HG03135 (cell line): ENCODE data around the gene FOLR3.
"Not testable (repeated sequence)": the region's sequence is repeated elsewhere in the genome, so short reads cannot be mapped to it uniquely, and the experiment has no call there.

Source experiments
- ATAC-seq: cut with Tn5 transposase; IDR thresholded peaks from one replicate; pipeline ENCODE4 v1.9.1; 2021; ENCODE audit warnings: mild to moderate bottlenecking, moderate library complexity; ENCODE audit not compliant: unreplicated experiment

FOLR3 gene

DNA sequence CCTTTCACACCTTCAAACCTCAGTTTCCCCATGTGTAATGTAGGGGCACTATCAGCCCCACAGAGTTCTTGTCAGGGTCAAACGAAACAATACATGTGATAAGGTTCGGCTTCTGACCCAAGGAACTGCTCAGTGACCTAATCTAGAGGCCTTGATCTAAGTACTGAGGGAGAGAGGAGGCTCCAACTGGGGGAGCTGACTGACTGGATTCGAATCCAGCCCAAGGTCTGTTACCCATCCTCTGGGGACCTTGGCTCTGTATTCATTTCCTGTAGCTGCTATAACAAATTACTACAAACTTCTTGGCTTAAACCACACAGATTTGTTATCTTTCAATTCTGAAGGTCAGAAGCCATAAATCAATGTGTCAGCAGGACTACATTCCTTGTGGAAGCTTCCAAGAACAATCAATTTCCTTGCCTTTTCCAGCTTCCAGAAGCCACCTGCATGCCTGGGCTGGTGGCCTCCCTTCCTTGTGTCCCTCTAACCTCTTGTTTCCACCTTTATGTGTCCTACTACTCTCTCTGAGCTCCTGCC is 12.3 kb upstream of the FOLR3 start:
- ATAC-seq, result no peak

DNA sequence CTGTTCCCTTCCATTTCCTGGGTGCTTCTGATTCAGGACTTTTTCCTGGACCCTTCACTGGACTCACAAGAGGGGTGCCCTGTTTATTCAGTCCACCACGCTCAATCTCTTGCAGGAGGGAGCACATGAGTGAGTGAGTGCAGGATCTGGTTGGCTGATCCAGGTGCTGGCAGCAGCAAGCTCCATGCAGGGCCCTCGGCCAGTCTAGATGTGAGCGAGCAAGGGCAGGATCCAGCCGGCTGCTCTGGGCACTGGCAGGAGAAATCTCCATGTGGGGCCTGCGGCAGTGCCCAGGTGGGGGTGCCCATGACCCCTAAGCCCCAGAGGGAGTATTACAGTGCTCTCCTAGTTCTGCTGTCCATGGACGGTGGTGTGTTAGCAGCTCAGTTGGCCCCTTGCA is 11.5 kb upstream of the FOLR3 start:
- no peak for ATAC-seq

DNA sequence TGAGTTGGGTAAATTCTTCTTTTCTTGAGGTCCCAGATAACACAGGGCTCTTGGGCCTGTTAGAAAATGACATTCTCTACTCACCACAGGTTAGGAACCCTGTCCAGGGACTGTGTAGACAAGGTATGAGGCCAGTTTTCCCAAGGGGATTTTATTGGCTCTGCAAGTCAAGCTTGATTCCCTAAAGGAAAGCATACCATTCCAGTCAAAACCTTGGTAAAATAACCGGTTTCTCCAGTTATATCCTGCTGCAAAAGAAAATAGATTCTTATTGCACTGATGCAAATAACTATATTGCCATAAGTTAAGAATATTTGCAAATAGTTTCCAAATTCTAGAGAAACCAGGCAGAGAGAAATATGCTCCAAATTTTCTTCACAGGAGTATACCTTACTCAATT is 9.6 kb upstream of the FOLR3 start:
- no peak for ATAC-seq

DNA sequence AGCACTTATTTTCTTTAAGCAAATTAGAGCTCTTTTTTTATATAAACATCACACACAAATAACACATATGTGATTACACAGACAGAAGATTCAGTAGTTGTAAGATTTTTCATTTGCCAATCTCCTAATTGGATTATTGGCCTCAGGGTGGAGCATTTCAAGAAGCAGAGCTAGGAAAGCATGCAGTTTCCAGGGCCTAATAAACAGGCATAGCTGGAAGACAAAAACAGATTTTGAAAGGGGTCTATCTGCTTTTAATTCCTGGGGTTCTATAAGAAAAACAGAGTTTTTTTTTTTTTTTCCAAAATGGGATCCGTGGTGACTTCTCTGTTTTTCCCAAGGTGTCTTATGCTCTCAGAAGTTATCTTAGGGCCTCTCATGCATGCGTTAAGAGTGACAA is 7.6 kb upstream of the FOLR3 start:
- no peak for ATAC-seq

DNA sequence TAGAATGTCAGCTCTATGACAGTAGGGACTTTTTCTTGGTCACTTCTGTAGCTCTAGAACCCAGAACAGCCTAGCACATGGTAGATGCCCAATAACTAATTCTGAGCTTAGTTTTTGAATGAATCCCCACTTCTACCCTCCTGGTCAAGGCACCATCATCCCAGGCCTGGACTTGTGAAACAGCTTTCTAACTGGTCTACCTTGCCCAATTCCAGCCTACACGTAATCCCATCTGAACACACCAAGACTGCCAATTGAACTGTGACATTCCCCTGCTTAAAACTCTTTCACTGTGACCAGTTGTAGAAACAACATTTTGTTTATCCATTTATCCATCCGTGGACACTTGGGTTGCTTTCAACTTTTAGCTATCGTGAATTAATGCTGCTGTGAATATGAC is 6.1 kb upstream of the FOLR3 start:
- ATAC-seq, result no peak

DNA sequence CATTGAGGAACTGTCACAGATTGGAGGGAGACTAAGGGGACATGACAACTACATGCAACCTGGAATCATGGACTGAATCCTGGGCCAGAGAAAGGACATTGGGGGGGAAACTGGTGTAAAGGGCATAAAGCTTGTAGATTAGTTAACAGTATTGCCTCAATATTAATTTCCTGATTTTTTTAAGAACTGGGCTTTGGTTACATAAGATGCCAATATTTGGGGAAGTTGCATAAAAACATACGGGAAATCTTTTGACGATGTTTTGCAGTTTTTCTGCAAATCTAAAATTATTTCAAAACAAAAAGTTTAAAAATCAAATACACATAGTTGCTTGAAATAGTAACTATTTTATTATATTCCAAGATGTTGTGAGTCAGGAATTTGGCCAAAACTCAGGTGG is 2.9 kb upstream of the FOLR3 start:
- ATAC-seq, result no peak

DNA sequence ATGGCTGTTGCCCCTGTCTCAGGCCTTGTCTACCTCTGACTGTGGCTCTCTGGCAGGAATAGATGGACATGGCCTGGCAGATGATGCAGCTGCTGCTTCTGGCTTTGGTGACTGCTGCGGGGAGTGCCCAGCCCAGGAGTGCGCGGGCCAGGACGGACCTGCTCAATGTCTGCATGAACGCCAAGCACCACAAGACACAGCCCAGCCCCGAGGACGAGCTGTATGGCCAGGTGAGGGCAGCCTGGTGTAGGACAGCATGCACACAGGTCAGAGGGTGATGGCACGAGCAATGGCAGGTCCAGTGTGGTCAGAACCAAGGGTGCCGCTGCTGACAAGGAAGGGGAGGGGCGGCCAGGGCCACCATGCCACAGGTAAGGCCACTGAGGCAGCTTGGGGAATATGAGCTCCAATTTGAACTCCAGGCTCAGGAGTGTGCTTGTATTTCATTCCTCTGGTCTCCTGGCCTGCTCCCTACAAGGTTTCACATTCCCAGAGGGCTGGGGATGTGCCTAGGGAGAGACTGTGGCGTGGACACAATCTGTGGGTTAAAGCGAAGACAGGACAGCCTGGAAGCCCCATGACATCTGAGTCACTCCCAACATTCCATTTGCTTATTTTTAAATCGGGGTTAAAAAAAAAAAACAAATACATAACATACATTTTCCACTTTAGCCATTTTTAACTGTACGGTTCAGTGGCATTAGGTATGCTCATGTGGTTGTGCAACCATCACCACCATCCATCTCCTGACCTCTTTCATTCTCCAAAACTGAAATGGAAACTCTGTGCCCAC is 562 bp downstream of the FOLR3 start:
- ATAC-seq, result no peak

DNA sequence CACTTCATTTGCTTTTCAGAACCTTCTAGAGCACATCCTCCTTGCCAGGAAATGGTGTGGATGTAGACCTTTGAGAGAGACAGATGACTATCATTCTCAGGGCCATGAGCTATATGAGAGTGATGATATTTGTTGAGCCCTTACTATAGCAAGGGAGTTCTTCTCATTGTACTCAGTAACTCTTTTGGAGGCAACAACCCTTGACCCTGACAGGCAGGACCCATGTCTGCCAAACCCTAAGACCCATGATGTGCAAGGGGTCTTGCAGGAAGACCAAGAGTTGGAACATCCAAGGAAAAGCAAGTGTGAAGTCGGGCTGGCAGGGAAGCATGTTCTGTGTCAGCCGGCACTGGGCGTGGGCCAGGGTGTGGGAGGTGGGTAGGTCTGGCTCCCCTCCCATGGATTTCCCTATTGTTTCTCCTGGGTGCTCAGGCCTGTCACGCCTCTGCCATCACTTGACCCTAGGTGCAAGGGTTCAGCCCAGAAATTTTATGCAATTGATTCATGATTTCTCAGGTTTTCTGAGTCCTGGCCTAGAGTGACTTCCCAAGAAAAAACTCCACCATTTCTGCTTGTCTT is 1.2 kb downstream of the FOLR3 start:
- no peak for ATAC-seq

DNA sequence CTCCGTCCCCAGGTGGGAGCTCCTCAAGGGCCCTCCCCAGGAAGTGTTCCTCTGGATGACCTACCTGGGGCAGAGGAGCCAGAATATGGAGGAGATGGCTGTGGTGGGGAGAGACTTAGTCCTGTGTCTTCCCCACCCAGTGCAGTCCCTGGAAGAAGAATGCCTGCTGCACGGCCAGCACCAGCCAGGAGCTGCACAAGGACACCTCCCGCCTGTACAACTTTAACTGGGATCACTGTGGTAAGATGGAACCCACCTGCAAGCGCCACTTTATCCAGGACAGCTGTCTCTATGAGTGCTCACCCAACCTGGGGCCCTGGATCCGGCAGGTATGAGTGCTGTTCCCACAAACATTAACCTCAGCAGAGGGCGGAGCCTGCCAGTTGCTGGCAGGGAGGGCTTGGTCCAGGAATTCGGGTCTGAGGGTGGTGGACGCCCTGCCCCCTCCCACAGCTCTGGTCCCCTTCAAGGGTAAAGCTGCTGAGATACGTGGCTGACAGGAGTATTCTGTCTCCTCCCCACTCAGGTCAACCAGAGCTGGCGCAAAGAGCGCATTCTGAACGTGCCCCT is 3.4 kb downstream of the FOLR3 start:
- ATAC-seq, result no peak

DNA sequence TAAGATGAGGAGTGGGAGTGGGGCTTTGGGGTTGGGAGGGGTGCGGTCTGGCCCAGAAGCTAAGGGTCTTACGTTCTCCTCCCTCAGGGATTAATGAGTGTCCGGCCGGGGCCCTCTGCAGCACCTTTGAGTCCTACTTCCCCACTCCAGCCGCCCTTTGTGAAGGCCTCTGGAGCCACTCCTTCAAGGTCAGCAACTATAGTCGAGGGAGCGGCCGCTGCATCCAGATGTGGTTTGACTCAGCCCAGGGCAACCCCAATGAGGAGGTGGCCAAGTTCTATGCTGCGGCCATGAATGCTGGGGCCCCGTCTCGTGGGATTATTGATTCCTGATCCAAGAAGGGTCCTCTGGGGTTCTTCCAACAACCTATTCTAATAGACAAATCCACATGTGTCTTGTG is 4.0 kb downstream of the FOLR3 start:
- no peak for ATAC-seq

DNA sequence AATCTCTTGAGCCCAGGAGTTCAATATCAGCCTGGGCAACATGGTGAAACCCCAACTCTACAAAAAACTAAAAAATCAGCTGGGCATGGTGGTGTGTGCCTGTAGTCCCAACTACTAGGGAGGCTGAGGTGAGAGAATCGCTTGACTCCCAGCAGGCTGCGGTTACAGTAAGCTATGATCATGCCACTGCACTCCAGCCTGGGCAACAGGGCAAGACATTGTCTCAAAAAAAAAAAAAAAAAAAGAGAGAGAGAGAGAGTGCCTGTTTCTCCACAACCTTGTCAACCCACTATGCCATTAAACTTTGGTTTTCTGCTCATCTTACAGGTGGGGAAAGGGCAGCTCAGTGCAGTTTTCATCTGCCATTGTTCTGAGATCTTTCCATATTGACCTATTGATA is 5.1 kb downstream of the FOLR3 start:
- no peak for ATAC-seq

DNA sequence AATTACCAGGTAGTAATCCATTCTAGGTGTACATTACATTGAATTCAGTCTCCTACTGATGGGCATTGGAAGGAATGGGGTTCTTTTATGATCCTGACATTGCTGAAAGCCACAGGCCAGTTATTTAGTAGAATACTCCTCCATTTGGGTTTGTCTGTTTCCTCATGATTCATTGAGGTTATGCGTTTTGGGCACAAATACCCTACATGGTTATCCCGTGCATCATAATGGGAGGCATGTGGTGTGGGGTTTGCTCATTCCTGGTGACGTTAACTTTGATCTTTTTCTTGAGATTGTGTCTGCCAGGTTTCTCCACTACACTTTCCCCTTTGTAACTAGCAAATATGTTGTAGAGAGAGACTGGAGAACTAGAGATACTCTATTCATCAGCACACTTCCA is 5.5 kb downstream of the FOLR3 start:
- no peak for ATAC-seq

DNA sequence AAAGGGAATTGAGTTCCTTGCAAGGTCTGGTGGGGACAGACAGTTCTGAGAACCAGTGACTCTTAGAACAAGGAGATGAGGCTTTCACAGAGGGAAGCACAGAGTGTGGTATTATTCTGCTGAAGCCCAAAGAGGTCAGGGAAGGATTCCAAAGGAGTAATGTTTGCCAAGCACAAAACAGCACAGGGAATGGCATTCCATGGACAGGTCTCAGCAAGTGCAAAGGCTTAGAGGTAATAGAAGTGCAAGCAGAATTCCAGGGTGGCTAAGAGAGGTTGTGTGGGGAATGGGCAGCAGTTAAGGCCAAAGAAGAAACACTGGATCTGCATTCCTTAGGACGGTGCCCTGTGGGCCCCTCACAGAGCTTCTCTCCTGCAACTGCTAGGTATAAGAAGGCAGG is 6.6 kb downstream of the FOLR3 start:
- ATAC-seq, result not testable (repeated sequence)

DNA sequence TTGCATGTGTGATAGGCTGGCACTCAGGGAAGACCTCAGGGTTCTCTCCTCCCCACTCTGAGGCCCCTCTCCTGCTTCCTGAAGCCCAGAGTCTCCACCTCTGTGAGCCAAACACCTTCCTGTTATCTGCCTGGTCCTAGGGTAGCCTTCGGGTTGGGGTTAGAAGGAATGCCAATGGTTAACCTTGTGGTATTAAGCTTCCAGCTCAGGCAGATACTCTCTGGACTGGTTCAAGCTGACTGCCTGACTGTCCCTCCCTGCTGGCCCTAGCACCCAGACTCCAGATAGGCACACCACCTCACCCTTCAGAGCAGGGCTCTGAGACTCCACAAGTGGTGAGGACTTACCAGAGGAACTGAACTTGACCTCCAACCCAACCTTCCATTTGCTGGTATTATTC is 7.0 kb downstream of the FOLR3 start:
- not testable (repeated sequence) for ATAC-seq

DNA sequence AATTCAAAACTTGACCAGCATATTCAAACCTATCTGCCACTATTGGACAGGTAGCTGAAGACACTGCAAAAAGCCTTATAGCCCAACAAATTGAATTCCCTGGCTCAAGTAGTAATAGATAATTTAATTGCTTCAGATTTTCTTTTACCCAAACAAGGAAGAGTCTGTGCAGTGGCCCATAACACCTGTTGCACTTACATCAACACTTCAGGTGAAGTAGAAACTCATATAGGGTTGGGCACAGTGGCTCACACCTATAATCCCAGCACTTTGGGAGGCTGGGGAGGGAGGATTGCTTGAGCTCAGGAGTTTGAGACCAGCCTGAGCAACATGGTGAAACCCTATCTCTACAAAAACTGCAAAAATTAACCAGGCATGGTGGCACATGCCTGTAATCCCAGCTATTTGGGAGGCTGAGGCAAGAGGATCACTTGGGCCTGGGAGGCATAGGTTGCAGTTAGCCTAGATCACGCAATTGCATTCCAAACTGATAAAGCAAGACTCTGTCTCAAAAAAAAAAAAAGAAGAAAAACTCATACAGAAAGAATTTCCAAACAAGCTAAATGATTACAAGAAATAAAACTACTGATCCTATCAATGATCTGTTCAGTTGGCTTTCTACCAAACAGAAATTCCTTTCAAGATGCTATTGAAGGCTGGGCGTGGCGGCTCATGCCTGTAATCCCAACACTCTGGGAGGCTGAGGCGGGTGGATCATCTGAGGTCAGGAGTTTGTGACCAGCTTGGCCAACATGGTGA is 9.5 kb downstream of the FOLR3 start:
- ATAC-seq, result no peak

DNA sequence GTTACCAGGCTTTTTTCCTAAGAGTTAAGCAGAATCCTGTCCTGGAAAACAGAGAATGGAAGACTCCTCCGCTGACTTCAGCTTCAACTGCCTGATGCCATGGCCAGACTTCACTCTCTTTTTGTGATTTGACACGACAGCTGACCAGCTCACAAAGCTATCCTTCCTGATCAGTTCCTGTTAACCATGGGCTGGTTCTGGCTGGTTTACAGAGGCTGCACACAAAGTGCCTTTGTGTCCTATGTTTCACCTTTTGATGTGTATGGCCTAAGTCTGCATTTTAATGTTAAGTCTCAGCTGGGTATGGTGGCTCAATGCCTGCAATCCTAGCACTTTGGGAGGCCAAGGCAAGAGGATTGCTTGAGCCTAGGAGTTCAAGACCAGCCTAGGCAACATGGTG is 11.1 kb downstream of the FOLR3 start:
- ATAC-seq, result no peak

DNA sequence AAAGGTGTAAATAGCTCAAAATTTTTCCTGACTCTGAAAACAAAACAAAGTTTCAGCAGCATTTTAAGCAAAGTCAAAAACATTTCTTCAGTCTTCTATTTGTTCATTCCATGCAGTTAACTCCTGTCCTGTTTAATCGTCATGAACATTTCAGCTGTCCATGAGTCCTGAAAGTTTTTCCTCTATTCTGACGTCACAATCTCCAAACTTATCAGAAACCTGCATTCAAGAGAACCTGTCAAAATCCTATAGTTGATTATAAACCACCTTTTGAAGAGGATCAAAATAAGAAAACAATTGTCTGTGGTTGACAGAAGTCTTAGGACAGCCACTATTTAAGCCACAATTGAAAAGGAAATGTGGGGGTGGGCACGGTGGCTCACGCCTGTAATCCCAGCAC is 15.4 kb downstream of the FOLR3 start:
- ATAC-seq, result no peak

DNA sequence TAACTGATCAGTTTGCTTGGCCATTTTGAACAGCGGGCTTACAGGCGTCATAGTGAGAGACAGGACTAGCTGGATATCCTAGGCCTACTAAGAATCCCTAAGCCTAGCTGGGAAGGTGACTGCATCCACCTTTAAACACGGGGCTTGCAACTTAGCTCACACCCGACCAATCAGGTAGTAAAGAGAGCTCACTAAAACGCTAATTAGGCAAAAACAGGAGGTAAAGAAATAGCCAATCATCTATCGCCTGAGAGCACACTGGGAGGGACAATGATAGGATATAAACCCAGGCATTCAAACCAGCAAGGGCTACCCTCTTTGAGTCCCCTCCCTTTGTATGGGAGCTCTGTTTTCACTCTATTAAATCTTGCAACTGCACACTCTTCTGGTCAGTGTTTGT is 18.3 kb downstream of the FOLR3 start:
- not testable (repeated sequence) for ATAC-seq

DNA sequence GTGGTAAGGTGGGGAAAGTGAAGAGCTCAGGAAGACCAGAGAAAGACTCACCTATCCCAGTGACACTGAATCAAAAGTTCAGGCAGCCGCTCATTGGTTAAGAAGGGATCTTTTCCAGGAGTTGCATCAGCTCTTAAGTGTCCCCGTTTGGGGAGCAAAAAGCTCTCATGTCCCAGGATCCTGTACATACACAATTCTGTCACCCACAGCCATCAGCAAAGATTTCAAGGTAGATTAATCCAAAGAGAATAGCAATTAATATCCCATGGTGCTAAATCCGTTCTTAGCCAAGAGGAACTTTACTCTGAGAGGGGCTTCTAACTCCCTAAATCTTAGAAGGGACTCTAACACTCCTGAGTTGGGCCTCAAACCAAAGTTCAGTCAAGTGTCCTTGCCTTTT is 19.3 kb downstream of the FOLR3 start:
- no peak for ATAC-seq

DNA sequence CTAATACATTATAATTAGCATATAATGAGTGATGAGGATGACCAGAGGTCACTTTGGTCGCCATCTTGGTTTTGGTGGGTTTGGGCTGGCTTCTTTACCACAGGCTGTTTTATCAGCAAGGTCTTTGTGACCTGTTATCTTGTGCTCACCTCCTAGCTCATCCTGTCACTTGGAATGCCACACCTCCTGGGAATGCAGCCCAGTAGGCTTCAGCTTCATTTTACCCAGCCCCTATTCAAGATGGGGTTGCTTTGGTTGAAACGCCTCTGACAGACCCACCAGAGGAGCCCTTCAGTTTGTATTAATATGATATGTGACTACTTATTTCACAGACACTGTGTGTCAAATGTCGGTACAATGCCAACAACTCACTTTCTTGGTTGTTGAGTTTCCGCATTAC is 20.2 kb downstream of the FOLR3 start:
- no peak for ATAC-seq

DNA sequence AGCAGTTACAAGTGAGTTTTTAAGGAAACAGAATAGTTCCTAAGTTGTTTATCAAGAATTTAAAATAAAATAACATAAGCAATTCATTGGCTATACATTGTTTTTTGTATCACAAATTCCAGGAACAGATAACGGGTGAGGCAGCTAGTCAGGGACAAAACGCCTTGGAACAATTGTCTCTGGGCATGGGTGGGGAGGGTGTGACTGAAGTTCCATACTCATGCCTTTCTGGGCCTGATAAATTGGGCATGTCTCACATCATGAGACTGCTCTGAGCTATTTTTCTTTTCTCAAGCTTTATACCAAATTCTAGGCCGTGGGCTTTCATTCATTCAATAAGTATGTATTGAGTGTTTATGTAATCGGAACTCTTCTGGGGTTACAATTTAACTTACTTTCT is 21.6 kb downstream of the FOLR3 start:
- no peak for ATAC-seq

DNA sequence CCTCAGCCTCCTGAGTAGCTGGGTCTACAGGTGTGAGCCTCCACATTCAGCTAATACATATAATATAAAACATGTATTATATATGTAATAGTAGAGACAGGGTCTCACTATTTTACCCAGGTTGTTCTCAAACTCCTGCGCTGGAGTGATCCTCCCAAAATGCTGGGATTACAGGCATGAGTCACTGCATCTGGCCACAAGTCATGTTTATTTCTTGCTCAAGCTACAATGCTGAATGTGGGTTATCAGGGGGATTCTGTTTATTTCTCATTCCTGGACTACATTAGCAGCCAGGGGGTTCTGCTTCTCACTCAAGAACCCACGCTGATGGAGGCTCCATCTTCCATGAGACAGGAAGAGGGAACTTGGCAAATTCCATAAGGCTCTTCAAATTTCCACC is 24.8 kb downstream of the FOLR3 start:
- no peak for ATAC-seq
